T follicular helper cell (primary cell): ENCODE data around the gene CYP4F22.
A peak's percentile ranks its signal among the peaks of the same experiment; 100 is the strongest.
"Not testable (repeated sequence)": the region's sequence is repeated elsewhere in the genome, so short reads cannot be mapped to it uniquely, and the experiment has no call there.

Experiments used
- DNase-seq: peaks from one replicate; pipeline ENCODE4 v3.0.0-alpha.2; 2020; ENCODE audit warnings: low read depth
- total RNA-seq, 2 experiments: gene quantifications; one replicate each; lab custom pipeline; 2026; lab: John Stamatoyannopoulos, UW

The CYP4F22 gene
- 0.39 to 2.2 reads per million in 2 experiments for total RNA-seq

- DNase-seq = no peak
Measured at GRCh38 chr19:15508035-15508710, at the start of gene CYP4F22. Gene CYP4F22, plus strand, starts transcription at chr19:15508525. Its CDS starts 16,812 bp downstream, at chr19:15525337.

- no peak for DNase-seq
Measured at GRCh38 chr19:15461694-15462093, 46.6 kb upstream of the CYP4F22 start.

- peak; percentile 66 for DNase-seq
Measured at GRCh38 chr19:15463861-15464371, 44.4 kb upstream of the CYP4F22 start.

GRCh38 chr19:15464394-15465385 lies 43.6 kb upstream of the CYP4F22 start, which contains the start of gene RASAL3:
Gene RASAL3, minus strand, starts transcription at chr19:15464544. Its CDS starts 186 bp downstream, at chr19:15464358.
- DNase-seq = peak; percentile 39

- DNase-seq = no peak
Measured at GRCh38 chr19:15466851-15467733, 41.2 kb upstream of the CYP4F22 start.

GRCh38 chr19:15467734-15468214 lies 40.6 kb upstream of the CYP4F22 start:
- DNase-seq = no peak

- DNase-seq = no peak
Measured at GRCh38 chr19:15468675-15469512, 39.4 kb upstream of the CYP4F22 start.

GRCh38 chr19:15469513-15470297 lies 38.6 kb upstream of the CYP4F22 start:
- DNase-seq = no peak

GRCh38 chr19:15471639-15472101 lies 36.7 kb upstream of the CYP4F22 start:
- DNase-seq = no peak

- DNase-seq = not testable (repeated sequence)
Measured at GRCh38 chr19:15473821-15474220, 34.5 kb upstream of the CYP4F22 start.

GRCh38 chr19:15475169-15475568 lies 33.2 kb upstream of the CYP4F22 start:
- DNase-seq = no peak

- DNase-seq = no peak
Measured at GRCh38 chr19:15475611-15476010, 32.7 kb upstream of the CYP4F22 start.

GRCh38 chr19:15476325-15476724 lies 32.0 kb upstream of the CYP4F22 start:
- no peak for DNase-seq

GRCh38 chr19:15479391-15480345 lies 28.7 kb upstream of the CYP4F22 start, which contains the start of gene PGLYRP2:
Gene PGLYRP2, minus strand, starts transcription at chr19:15479501. Its CDS starts 130 bp downstream, at chr19:15479371.
- DNase-seq = no peak

GRCh38 chr19:15480996-15481395 lies 27.3 kb upstream of the CYP4F22 start:
- not testable (repeated sequence) for DNase-seq

- not testable (repeated sequence) for DNase-seq
Measured at GRCh38 chr19:15485768-15486167, 22.6 kb upstream of the CYP4F22 start.

GRCh38 chr19:15487038-15487437 lies 21.3 kb upstream of the CYP4F22 start:
- DNase-seq = no peak
